ENCODE data around the gene FGF22. TPM values are rescaled to one million over a fixed set of nuclear protein-coding genes. Genes with fewer than 3 reads are reported as not detected.

Gene FGF22
- total and polyA plus RNA-seq, 2 of the 13 experiments (the other 11 are each of a cell fraction or from before 2014, with no cell fraction given), result 0.24 TPM; not detected in 1

GRCh38 chr19:679418-680286 lies 40.0 kb downstream of the FGF22 start (continued):
- TF ChIP-seq ZMYM4 (CRISPR knock-in tag; IDR thresholded peaks at IDR 0.05), result peak; percentile 43; the same call in 1 of the 2 replicates
- no peak for TF ChIP-seq TAF15 (IDR thresholded peaks at IDR 0.05; ENCODE audit: low read depth, low read length, poor library complexity, severe bottlenecking)
- no peak for TF ChIP-seq ZNF230 (CRISPR knock-in tag; IDR thresholded peaks at IDR 0.05)
- TF ChIP-seq PHF5A (CRISPR knock-in tag; IDR thresholded peaks at IDR 0.05; ENCODE audit: low read depth, unreplicated experiment), result no peak
- no peak for TF ChIP-seq RCOR2 (CRISPR knock-in tag; IDR thresholded peaks at IDR 0.05)
- TF ChIP-seq ZMYM3 (CRISPR knock-in tag; IDR thresholded peaks at IDR 0.05), result no peak
- TF ChIP-seq SOX6 (IDR thresholded peaks at IDR 0.05), result no peak
- TF ChIP-seq SOX6 (CRISPR knock-in tag; IDR thresholded peaks at IDR 0.05), result 0 out of 2 replicates have a peak, but pooled peaks have one; percentile 12
- no peak for TF ChIP-seq ZFP37 (CRISPR knock-in tag; IDR thresholded peaks at IDR 0.05; ENCODE audit: borderline replicate concordance)
- TF ChIP-seq SUZ12 (IDR thresholded peaks at IDR 0.05; ENCODE audit: low read depth, low read length), result no peak
- no peak for TF ChIP-seq GFI1 (CRISPR knock-in tag; IDR thresholded peaks at IDR 0.05; ENCODE audit: borderline replicate concordance)
- no peak for TF ChIP-seq MTF1 (CRISPR knock-in tag; IDR thresholded peaks at IDR 0.05)
- TF ChIP-seq ELF3 (CRISPR knock-in tag; IDR thresholded peaks at IDR 0.05), result peak; percentile 26; the same call in 1 of the 2 replicates
- no peak for TF ChIP-seq ZSCAN31 (CRISPR knock-in tag; IDR thresholded peaks at IDR 0.05; ENCODE audit: low read depth)
- TF ChIP-seq KAT2B (IDR thresholded peaks at IDR 0.05; ENCODE audit: borderline replicate concordance, low read depth, low read length), result no peak
- TF ChIP-seq ESRRA (CRISPR knock-in tag; IDR thresholded peaks at IDR 0.05; ENCODE audit: low read depth), result 0 out of 2 replicates have a peak, but pooled peaks have one; percentile 3
- no peak for TF ChIP-seq STAG1 (CRISPR knock-in tag; IDR thresholded peaks at IDR 0.05)
- TF ChIP-seq POLR2AphosphoS5 (IDR thresholded peaks at IDR 0.05; ENCODE audit: low read depth, low read length), result no peak
- TF ChIP-seq, protein P1, sequence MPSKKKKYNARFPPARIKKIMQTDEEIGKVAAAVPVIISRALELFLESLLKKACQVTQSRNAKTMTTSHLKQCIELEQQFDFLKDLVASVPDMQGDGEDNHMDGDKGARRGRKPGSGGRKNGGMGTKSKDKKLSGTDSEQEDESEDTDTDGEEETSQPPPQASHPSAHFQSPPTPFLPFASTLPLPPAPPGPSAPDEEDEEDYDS (CRISPR knock-in tag; IDR thresholded peaks at IDR 0.05), result no peak
- no peak for TF ChIP-seq CENPX (CRISPR knock-in tag; IDR thresholded peaks at IDR 0.05)
- TF ChIP-seq BCL6 (CRISPR knock-in tag; IDR thresholded peaks at IDR 0.05), result no peak
- no peak for TF ChIP-seq ZMYM2 (CRISPR knock-in tag; IDR thresholded peaks at IDR 0.05)
- TF ChIP-seq, protein P2, sequence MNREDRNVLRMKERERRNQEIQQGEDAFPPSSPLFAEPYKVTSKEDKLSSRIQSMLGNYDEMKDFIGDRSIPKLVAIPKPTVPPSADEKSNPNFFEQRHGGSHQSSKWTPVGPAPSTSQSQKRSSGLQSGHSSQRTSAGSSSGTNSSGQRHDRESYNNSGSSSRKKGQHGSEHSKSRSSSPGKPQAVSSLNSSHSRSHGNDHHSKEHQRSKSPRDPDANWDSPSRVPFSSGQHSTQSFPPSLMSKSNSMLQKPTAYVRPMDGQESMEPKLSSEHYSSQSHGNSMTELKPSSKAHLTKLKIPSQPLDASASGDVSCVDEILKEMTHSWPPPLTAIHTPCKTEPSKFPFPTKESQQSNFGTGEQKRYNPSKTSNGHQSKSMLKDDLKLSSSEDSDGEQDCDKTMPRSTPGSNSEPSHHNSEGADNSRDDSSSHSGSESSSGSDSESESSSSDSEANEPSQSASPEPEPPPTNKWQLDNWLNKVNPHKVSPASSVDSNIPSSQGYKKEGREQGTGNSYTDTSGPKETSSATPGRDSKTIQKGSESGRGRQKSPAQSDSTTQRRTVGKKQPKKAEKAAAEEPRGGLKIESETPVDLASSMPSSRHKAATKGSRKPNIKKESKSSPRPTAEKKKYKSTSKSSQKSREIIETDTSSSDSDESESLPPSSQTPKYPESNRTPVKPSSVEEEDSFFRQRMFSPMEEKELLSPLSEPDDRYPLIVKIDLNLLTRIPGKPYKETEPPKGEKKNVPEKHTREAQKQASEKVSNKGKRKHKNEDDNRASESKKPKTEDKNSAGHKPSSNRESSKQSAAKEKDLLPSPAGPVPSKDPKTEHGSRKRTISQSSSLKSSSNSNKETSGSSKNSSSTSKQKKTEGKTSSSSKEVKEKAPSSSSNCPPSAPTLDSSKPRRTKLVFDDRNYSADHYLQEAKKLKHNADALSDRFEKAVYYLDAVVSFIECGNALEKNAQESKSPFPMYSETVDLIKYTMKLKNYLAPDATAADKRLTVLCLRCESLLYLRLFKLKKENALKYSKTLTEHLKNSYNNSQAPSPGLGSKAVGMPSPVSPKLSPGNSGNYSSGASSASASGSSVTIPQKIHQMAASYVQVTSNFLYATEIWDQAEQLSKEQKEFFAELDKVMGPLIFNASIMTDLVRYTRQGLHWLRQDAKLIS (CRISPR knock-in tag; IDR thresholded peaks at IDR 0.05), result no peak
- TF ChIP-seq ATF2 (CRISPR knock-in tag; IDR thresholded peaks at IDR 0.05), result no peak
- no peak for TF ChIP-seq ZNF558 (CRISPR knock-in tag; IDR thresholded peaks at IDR 0.05; ENCODE audit: borderline replicate concordance)
- TF ChIP-seq EHMT2 (IDR thresholded peaks at IDR 0.05; ENCODE audit: borderline replicate concordance, low read depth, low read length), result no peak
- TF ChIP-seq ZFAT (CRISPR knock-in tag; conservative IDR thresholded peaks at IDR 0.05), result peak; percentile 74; the same call in 1 of the 2 replicates
